ENCODE data around the gene SYNPO2L.
A peak's percentile ranks its signal among the peaks of the same experiment; 100 is the strongest.
"Not testable (repeated sequence)": the region's sequence is repeated elsewhere in the genome, so short reads cannot be mapped to it uniquely, and the experiment has no call there.

SYNPO2L gene

DNA sequence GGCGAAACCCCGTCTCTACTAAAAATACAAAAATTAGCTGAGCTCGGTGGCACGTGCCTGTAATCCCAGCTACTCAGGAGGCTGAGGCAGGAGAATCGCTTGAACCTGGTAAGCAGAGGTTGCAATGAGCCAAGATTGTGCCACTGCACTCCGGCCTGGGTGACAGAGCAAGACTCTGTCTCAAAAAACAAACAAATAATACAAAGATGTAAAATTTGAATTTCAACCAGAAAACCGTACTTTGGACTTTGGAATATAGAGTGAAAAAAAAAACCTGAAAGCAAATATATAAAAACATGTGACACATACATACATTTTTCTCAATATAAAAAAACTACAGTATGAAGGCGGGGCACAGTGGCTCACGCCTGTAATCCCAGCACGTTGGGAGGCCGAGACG is 34.9 kb downstream of the SYNPO2L start:
- not testable (repeated sequence) for DNase-seq (ENCODE audit: low spot score)

DNA sequence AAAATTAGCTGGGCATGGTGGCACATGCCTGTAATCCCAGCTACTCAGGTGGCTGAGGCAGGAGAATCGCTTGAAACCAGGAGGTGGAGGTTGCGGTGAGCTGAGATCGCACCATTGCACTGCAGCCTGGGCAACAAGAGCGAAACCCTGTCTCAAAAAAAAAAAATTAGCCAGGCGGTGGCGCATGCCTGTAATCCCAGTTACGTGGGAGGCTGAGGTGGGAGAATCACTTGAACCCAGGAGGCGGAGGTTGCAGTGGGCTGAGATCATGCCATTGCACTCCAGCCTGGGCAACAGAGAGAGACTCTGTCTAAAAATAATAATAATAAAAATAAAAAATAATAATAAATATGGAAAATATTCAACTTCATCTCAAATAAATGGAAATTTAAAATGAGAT is 38.7 kb downstream of the SYNPO2L start:
- not testable (repeated sequence) for DNase-seq (ENCODE audit: low spot score)

DNA sequence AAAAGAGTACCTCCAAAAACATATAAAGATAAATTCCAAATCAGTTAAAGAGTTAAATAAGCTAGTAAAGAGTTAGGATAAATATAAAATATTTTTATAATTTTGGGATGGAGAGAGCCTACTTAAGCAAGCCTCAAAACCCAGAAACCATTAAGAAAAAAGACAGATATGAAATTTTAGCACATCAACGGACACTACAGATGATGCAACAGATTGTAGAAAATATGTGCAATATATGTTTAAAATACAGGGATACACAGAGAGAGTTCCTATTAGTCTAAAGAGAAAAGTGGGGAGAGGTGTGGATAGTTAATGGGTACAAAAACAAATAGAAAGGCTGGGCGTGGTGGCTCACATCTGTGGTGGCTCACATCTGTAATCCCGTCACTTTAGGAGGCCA is 41.1 kb downstream of the SYNPO2L start:
- DNase-seq (ENCODE audit: low spot score) = no peak

DNA sequence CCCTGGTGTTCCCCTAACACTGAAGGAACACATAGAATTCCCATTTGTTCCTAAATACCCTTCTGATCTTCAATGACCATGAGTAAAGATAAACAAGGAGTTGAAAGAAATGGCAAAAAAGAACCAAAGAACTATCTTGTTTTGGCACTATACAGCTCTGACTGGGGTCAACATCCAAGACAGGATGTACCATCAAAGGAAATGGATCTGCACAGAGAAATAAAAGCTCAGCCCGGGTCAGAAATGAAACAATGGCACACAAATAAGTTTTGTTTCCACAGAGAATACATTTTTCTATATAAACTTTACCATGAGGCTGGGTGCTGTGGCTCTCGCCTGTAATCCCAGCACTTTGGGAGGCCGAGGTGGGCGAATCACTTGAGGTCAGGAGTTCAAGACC is 46.7 kb downstream of the SYNPO2L start:
- DNase-seq (ENCODE audit: low spot score) = no peak

DNA sequence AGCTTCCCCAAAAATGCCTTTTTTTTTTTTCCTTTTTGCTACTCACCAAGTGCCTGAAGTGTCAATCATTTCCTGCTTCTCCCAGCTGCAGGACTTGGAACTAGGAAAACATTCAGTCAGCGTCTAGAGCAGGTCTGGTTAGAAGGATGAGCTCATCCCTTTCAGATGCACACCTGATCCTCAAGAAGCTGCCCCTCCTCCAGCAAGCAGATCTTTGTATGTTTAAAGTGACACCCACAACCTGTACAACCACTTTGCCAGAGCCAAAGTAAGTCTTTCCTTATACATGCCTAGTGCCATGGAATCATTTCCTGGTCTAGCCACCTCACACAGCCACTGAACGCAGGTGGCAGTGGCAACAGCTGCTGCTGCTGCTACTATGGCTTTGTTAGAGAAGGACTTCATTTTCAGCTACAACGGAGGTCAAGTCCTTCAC is 54.3 kb downstream of the SYNPO2L start:
- peak; percentile 32 for DNase-seq (ENCODE audit: low spot score)

DNA sequence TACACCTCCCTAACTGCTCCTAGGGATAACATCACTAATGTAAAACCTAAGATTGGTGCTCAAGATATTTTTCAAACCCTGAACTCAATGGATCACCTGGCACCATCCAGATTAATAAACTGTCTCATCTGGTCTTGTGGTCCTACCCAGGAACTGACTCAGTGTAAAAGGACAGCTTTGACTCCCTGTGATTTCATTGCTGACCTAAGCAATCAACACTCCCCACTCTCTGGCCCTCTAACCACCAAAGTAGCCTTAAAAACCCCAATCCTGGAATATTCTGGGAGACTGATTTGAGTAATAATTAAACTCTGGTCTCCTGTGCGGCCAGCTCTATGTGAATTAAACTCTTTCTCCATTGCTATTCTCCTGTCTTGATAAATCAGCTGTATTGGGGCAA is 58.5 kb downstream of the SYNPO2L start:
- no peak for DNase-seq (ENCODE audit: low spot score)
